Measurements from ENCODE around the gene SORCS3. TPM values are rescaled to one million over a fixed set of nuclear protein-coding genes. Genes with fewer than 3 reads are reported as not detected.

The SORCS3 gene
- total RNA-seq, 1 experiment from 2014 or later = 0.94 TPM

DNA sequence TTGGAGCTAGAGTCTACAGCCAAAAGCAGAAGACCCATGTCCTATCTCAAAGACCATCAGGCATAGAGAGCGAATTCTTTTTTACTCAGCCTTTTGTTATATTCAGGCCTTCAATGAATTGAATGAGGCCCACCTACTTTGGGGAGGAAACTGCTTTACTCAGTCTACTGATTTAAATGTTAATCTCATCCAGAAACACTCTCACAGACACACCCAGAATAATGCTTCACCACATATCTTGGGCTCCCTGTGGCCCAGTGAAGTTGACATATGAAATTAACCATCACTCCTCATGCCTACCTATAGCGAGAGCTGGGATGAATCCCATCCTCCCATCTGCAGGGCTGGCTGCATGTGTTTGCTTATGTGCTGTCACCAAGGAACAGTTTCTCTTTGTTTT is 26.0 kb upstream of the SORCS3 start (continued):
- TF ChIP-seq ATF1 (CRISPR knock-in tag; IDR thresholded peaks at IDR 0.05) (no peak), ZNF232 (CRISPR knock-in tag; IDR thresholded peaks at IDR 0.05) (no peak), ETV6 (CRISPR knock-in tag; IDR thresholded peaks at IDR 0.05) (no peak), PRRX2 (CRISPR knock-in tag; IDR thresholded peaks at IDR 0.05) (no peak), RORB (CRISPR knock-in tag; IDR thresholded peaks at IDR 0.05) (no peak)

DNA sequence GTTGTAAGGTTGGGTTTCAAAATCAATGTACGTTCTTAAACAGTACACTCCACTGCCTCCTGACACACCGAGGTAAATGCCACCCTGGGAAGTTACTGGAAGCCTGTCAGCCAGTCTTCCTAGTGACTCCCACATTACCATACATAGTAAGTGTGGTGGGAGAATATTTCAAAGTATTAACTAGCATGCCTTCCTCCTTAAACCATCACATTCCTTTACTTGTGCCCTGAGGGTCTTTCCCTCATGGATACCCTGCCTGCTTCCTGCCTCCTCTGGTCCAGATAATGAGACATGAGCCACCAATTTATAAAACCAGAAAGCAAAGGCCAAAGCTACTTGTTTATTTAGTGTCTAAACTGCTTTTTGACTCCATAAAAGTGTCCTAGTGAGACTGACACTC is 23.3 kb upstream of the SORCS3 start:
- DNase-seq (ENCODE audit: low spot score) (no peak), ATAC-seq (no peak)
- no peaks in the 10 kb centered on the region for H3K36me3 Mint-ChIP-seq
- ChIA-PET CTCF (no interaction called here), POLR2A (no interaction called here)
- no peak overlapping the region for H3K4me3 Mint-ChIP-seq
- no peak overlapping the region for H3K27ac Mint-ChIP-seq
- no peaks in the 10 kb centered on the region for H3K4me1 Mint-ChIP-seq
- no peaks in the 10 kb centered on the region; the same call in 1 of the 2 replicates for H3K27me3 Mint-ChIP-seq (ENCODE audit: low read depth)
- TF ChIP-seq, protein P1, sequence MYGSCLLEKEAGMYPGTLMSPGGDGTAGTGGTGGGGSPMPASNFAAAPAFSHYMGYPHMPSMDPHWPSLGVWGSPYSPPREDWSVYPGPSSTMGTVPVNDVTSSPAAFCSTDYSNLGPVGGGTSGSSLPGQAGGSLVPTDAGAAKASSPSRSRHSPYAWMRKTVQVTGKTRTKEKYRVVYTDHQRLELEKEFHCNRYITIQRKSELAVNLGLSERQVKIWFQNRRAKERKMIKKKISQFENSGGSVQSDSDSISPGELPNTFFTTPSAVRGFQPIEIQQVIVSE (CRISPR knock-in tag; IDR thresholded peaks at IDR 0.05; ENCODE audit: borderline replicate concordance) = no peak
- TF ChIP-seq, protein P2, sequence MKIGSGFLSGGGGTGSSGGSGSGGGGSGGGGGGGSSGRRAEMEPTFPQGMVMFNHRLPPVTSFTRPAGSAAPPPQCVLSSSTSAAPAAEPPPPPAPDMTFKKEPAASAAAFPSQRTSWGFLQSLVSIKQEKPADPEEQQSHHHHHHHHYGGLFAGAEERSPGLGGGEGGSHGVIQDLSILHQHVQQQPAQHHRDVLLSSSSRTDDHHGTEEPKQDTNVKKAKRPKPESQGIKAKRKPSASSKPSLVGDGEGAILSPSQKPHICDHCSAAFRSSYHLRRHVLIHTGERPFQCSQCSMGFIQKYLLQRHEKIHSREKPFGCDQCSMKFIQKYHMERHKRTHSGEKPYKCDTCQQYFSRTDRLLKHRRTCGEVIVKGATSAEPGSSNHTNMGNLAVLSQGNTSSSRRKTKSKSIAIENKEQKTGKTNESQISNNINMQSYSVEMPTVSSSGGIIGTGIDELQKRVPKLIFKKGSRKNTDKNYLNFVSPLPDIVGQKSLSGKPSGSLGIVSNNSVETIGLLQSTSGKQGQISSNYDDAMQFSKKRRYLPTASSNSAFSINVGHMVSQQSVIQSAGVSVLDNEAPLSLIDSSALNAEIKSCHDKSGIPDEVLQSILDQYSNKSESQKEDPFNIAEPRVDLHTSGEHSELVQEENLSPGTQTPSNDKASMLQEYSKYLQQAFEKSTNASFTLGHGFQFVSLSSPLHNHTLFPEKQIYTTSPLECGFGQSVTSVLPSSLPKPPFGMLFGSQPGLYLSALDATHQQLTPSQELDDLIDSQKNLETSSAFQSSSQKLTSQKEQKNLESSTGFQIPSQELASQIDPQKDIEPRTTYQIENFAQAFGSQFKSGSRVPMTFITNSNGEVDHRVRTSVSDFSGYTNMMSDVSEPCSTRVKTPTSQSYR (CRISPR knock-in tag; IDR thresholded peaks at IDR 0.05) = no peak
- peaks cover 10% of the 10 kb centered on the region for H3K9me3 Mint-ChIP-seq

DNA sequence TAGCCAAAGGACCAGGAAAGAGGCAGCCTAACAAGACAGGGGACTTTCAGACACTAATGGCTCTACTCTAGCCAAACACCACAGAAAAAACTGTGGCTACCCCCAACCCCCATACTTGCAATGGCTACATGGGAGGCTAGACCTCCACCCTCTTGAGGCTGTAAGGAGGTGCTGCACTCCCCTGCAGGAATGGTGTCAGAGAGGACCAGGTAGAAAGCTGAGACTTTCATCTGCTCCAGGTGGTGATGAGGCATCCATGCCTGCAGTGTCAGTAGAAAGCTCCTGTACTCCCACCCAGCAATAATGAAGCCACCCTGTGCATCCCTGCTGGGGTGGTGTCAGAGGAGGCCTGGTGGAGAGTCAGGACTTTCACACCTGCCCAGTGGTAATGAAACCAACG is 18.9 kb upstream of the SORCS3 start:
- Mint-ChIP-seq H3K36me3 (no peaks in the 10 kb centered on the region), H3K9me3 (peaks cover 6% of the 10 kb centered on the region; the same call in 1 of the 2 replicates), H3K4me1 (no peaks in the 10 kb centered on the region), H3K4me3 (no peak overlapping the region), H3K27me3 (ENCODE audit: low read depth) (peaks cover 2% of the 10 kb centered on the region), H3K27ac (no peak overlapping the region)
- ATAC-seq (peak; percentile 66), DNase-seq (ENCODE audit: low spot score) (peak; percentile 11)
- ChIA-PET CTCF (interaction anchor here (0.6 to 3.8 kb wide), 52 partner anchors 9 to 577 kb away, joined by 3 to 51 read pairs (median 5); partner anchors contain the start of genes CFAP58 and GSTO1), POLR2A (no interaction called here)
- TF ChIP-seq, protein P3, sequence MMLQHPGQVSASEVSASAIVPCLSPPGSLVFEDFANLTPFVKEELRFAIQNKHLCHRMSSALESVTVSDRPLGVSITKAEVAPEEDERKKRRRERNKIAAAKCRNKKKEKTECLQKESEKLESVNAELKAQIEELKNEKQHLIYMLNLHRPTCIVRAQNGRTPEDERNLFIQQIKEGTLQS (CRISPR knock-in tag; conservative IDR thresholded peaks at IDR 0.05) = no peak
- TF ChIP-seq ZNF396 (CRISPR knock-in tag; IDR thresholded peaks at IDR 0.05; ENCODE audit: borderline replicate concordance) (no peak), FOXJ3 (CRISPR knock-in tag; IDR thresholded peaks at IDR 0.05; ENCODE audit: borderline replicate concordance) (no peak), ATF1 (CRISPR knock-in tag; IDR thresholded peaks at IDR 0.05) (no peak), EMX1 (CRISPR knock-in tag; IDR thresholded peaks at IDR 0.05) (no peak), GTF2I (CRISPR knock-in tag; conservative IDR thresholded peaks at IDR 0.05) (no peak), CREM (CRISPR knock-in tag; IDR thresholded peaks at IDR 0.05) (no peak), ZNF219 (CRISPR knock-in tag; IDR thresholded peaks at IDR 0.05; ENCODE audit: borderline replicate concordance) (no peak), ZNF121 (CRISPR knock-in tag; IDR thresholded peaks at IDR 0.05) (no peak)
- TF ChIP-seq, protein P4, sequence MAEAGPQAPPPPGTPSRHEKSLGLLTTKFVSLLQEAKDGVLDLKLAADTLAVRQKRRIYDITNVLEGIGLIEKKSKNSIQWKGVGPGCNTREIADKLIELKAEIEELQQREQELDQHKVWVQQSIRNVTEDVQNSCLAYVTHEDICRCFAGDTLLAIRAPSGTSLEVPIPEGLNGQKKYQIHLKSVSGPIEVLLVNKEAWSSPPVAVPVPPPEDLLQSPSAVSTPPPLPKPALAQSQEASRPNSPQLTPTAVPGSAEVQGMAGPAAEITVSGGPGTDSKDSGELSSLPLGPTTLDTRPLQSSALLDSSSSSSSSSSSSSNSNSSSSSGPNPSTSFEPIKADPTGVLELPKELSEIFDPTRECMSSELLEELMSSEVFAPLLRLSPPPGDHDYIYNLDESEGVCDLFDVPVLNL (CRISPR knock-in tag; IDR thresholded peaks at IDR 0.05; ENCODE audit: borderline replicate concordance, low read depth) = no peak
- TF ChIP-seq, protein P5, sequence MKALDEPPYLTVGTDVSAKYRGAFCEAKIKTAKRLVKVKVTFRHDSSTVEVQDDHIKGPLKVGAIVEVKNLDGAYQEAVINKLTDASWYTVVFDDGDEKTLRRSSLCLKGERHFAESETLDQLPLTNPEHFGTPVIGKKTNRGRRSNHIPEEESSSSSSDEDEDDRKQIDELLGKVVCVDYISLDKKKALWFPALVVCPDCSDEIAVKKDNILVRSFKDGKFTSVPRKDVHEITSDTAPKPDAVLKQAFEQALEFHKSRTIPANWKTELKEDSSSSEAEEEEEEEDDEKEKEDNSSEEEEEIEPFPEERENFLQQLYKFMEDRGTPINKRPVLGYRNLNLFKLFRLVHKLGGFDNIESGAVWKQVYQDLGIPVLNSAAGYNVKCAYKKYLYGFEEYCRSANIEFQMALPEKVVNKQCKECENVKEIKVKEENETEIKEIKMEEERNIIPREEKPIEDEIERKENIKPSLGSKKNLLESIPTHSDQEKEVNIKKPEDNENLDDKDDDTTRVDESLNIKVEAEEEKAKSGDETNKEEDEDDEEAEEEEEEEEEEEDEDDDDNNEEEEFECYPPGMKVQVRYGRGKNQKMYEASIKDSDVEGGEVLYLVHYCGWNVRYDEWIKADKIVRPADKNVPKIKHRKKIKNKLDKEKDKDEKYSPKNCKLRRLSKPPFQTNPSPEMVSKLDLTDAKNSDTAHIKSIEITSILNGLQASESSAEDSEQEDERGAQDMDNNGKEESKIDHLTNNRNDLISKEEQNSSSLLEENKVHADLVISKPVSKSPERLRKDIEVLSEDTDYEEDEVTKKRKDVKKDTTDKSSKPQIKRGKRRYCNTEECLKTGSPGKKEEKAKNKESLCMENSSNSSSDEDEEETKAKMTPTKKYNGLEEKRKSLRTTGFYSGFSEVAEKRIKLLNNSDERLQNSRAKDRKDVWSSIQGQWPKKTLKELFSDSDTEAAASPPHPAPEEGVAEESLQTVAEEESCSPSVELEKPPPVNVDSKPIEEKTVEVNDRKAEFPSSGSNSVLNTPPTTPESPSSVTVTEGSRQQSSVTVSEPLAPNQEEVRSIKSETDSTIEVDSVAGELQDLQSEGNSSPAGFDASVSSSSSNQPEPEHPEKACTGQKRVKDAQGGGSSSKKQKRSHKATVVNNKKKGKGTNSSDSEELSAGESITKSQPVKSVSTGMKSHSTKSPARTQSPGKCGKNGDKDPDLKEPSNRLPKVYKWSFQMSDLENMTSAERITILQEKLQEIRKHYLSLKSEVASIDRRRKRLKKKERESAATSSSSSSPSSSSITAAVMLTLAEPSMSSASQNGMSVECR (CRISPR knock-in tag; IDR thresholded peaks at IDR 0.05; ENCODE audit: borderline replicate concordance) = no peak
- TF ChIP-seq, protein P6, sequence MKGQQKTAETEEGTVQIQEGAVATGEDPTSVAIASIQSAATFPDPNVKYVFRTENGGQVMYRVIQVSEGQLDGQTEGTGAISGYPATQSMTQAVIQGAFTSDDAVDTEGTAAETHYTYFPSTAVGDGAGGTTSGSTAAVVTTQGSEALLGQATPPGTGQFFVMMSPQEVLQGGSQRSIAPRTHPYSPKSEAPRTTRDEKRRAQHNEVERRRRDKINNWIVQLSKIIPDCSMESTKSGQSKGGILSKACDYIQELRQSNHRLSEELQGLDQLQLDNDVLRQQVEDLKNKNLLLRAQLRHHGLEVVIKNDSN (CRISPR knock-in tag; IDR thresholded peaks at IDR 0.05) = no peak
- TF ChIP-seq, protein P7, sequence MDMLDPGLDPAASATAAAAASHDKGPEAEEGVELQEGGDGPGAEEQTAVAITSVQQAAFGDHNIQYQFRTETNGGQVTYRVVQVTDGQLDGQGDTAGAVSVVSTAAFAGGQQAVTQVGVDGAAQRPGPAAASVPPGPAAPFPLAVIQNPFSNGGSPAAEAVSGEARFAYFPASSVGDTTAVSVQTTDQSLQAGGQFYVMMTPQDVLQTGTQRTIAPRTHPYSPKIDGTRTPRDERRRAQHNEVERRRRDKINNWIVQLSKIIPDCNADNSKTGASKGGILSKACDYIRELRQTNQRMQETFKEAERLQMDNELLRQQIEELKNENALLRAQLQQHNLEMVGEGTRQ (CRISPR knock-in tag; IDR thresholded peaks at IDR 0.05) = no peak
- TF ChIP-seq, protein P8, sequence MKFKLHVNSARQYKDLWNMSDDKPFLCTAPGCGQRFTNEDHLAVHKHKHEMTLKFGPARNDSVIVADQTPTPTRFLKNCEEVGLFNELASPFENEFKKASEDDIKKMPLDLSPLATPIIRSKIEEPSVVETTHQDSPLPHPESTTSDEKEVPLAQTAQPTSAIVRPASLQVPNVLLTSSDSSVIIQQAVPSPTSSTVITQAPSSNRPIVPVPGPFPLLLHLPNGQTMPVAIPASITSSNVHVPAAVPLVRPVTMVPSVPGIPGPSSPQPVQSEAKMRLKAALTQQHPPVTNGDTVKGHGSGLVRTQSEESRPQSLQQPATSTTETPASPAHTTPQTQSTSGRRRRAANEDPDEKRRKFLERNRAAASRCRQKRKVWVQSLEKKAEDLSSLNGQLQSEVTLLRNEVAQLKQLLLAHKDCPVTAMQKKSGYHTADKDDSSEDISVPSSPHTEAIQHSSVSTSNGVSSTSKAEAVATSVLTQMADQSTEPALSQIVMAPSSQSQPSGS (CRISPR knock-in tag; IDR thresholded peaks at IDR 0.05; ENCODE audit: borderline replicate concordance, low read depth) = no peak

Measured in WTC11 (cell line).